GM10266 (cell line): ENCODE measurements around the gene HDAC4.

Source experiments
- DNase-seq: peaks from one replicate; pipeline ENCODE4 v3.0.0; 2012; ENCODE audit errors: extremely low spot score
- TF ChIP-seq, protein P1 (sequence below): IDR thresholded peaks from 2 replicates; pipeline ENCODE4 v1.5.1; 2012; ENCODE audit warnings: mild to moderate bottlenecking, low read depth; ENCODE audit not compliant: control insufficient read depth, insufficient read depth; ENCODE audit errors: missing control alignments

The HDAC4 gene

GRCh38 chr2:239292531-239292930 is 108.3 kb downstream of the HDAC4 start:
- TF ChIP-seq, protein P1, sequence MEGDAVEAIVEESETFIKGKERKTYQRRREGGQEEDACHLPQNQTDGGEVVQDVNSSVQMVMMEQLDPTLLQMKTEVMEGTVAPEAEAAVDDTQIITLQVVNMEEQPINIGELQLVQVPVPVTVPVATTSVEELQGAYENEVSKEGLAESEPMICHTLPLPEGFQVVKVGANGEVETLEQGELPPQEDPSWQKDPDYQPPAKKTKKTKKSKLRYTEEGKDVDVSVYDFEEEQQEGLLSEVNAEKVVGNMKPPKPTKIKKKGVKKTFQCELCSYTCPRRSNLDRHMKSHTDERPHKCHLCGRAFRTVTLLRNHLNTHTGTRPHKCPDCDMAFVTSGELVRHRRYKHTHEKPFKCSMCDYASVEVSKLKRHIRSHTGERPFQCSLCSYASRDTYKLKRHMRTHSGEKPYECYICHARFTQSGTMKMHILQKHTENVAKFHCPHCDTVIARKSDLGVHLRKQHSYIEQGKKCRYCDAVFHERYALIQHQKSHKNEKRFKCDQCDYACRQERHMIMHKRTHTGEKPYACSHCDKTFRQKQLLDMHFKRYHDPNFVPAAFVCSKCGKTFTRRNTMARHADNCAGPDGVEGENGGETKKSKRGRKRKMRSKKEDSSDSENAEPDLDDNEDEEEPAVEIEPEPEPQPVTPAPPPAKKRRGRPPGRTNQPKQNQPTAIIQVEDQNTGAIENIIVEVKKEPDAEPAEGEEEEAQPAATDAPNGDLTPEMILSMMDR, result no peak
- no peak for DNase-seq

- DNase-seq, result no peak
- TF ChIP-seq, protein P1, result no peak
Observed at GRCh38 chr2:239291475-239292350, 109.1 kb downstream of the HDAC4 start.

DNA sequence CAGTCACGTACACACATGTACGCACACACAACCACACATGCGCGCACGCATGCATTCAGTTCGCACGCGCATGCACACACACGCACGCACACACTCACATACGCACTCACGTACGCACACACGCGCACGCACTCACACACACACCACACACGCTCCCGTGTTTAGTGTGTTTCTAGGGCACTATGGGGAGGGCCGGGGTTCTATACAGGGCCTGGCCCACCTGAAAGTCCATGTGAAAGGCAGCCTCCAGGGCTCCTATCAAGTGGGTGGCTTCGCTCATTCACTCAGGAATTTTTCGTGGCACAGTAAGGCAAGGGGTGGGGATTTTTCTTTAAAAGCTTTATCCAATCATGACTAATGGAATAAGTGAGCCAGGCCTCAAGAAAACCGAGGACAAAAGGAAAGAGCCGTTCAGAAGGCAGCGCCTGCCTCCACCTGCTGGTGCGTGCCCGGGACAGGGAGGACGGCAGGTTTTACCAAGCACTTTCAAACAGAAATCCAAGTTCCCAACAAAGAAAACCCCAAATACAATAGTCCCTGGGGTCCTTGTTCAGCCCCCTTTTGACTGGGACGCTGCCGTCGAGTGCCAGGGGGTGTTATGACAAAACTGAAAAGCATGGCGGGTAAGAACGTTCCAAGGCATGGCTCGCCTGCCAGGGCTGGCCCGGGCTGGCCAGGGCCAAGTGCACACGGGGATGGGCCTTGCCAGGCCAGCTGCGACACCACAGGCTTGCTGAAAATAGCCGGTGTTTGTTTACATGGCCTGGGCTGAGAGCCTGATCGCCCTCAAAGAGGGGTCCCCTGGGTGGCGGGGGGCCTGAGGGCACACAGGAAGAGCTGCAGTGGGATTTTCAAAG is 110.0 kb downstream of the HDAC4 start:
- TF ChIP-seq, protein P1, result no peak
- no peak for DNase-seq

- DNase-seq, result no peak
- TF ChIP-seq, protein P1, result peak; percentile 8
Observed at GRCh38 chr2:239289545-239289944, 111.3 kb downstream of the HDAC4 start.

DNA sequence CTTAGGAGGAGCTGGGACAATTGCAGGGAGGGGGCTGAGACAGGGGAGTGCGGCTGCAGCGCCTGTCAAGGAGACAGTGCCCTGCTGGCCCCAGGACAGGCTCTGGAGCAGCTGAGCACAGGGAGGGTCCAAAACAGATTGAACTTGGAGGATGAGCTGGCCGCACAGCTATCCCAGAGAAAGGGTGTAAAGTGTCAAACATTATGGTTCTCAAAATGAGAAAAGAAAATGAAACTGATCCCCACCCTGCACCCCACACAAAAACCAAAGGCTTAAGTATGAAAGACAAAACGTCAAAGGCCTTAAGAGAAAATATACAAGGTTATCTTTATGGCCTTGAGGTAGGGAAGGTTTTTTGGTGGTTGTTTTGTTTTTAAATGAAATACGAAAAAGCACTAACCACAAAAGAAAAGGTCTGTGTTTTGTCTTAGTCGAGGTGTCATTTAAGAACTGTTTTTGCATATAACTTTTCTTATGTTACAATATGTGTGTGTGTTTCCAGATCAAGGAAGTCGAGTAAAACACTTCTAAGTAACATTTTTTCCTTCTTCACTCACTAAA is 111.8 kb downstream of the HDAC4 start:
- TF ChIP-seq, protein P1, result no peak

GRCh38 chr2:239288237-239288636 is 112.6 kb downstream of the HDAC4 start:
- TF ChIP-seq, protein P1, result no peak

More for the DNA sequence above, 111.8 kb downstream of the HDAC4 start:
- peak; percentile 83 for DNase-seq

More at GRCh38 chr2:239288237-239288636, 112.6 kb downstream of the HDAC4 start:
- no peak for DNase-seq
